Endothelial cell of umbilical vein (primary cell): ENCODE data around the gene OCA2.

Experiments
- MAX ChIP-seq: IDR thresholded peaks from 2 replicates; pipeline ENCODE4 v1.6.1; 2011; ENCODE audit not compliant: insufficient read depth, insufficient read length
- TF ChIP-seq, protein P1 (sequence below), 2 donors: IDR thresholded peaks; 1 replicate in 1 of 2; 2 replicates in 1 of 2; pipeline ENCODE4 v1.5.1; 2011; ENCODE audit warnings: low read length in 2 of 2, mild to moderate bottlenecking in 2 of 2, moderate library complexity in 2 of 2, control low read depth in 1 of 2, inconsistent platforms in 1 of 2, low read depth in 1 of 2; ENCODE audit not compliant: insufficient read depth in 1 of 2; ENCODE audit errors: extremely low read depth in 1 of 2

- TF ChIP-seq, protein P1, sequence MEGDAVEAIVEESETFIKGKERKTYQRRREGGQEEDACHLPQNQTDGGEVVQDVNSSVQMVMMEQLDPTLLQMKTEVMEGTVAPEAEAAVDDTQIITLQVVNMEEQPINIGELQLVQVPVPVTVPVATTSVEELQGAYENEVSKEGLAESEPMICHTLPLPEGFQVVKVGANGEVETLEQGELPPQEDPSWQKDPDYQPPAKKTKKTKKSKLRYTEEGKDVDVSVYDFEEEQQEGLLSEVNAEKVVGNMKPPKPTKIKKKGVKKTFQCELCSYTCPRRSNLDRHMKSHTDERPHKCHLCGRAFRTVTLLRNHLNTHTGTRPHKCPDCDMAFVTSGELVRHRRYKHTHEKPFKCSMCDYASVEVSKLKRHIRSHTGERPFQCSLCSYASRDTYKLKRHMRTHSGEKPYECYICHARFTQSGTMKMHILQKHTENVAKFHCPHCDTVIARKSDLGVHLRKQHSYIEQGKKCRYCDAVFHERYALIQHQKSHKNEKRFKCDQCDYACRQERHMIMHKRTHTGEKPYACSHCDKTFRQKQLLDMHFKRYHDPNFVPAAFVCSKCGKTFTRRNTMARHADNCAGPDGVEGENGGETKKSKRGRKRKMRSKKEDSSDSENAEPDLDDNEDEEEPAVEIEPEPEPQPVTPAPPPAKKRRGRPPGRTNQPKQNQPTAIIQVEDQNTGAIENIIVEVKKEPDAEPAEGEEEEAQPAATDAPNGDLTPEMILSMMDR (IDR thresholded peaks at IDR 0.05; ENCODE audit: extremely low read depth in 1 of 2, insufficient read depth in 1 of 2, low read depth in 1 of 2, low read length in 2 of 2) = no peak
- TF ChIP-seq MAX = no peak
These were observed 328.2 kb downstream of the OCA2 start for GRCh38 chr15:27770769-27771554.
